GM21576 (cell line): ENCODE results near the gene CD24.
"Not testable (repeated sequence)": the region's sequence is repeated elsewhere in the genome, so short reads cannot be mapped to it uniquely, and the experiment has no call there.

Experiments used
- ATAC-seq: cut with Tn5 transposase; IDR thresholded peaks from one replicate; pipeline ENCODE4 v1.9.1; 2021; ENCODE audit warnings: mild to moderate bottlenecking, moderate library complexity; ENCODE audit not compliant: unreplicated experiment

CD24 gene

GRCh38 chr6:106974336-106974998, at the start of gene CD24:
Gene CD24, minus strand, starts transcription at chr6:106974729. Its CDS starts 83 bp downstream, at chr6:106974646.
- ATAC-seq, result peak; percentile 28

- ATAC-seq, result no peak
Observed at GRCh38 chr6:107021446-107022185, 47.1 kb upstream of the CD24 start.

- ATAC-seq, result no peak
Observed at GRCh38 chr6:107020239-107020638, 45.7 kb upstream of the CD24 start.

- ATAC-seq, result not testable (repeated sequence)
Observed at GRCh38 chr6:107019628-107020027, 45.1 kb upstream of the CD24 start.

- ATAC-seq, result no peak
Observed at GRCh38 chr6:107019047-107019446, 44.5 kb upstream of the CD24 start.

- no peak for ATAC-seq
Observed at GRCh38 chr6:107009499-107009898, 35.0 kb upstream of the CD24 start.

GRCh38 chr6:106997392-106998158, 23.0 kb upstream of the CD24 start:
- no peak for ATAC-seq

GRCh38 chr6:106995640-106996039, 21.1 kb upstream of the CD24 start:
- ATAC-seq, result no peak

- ATAC-seq, result not testable (repeated sequence)
Observed at GRCh38 chr6:106989737-106990136, 15.2 kb upstream of the CD24 start.

- ATAC-seq, result no peak
Observed at GRCh38 chr6:106988664-106989063, 14.1 kb upstream of the CD24 start.

GRCh38 chr6:106981926-106982325, 7.4 kb upstream of the CD24 start:
- no peak for ATAC-seq

- no peak for ATAC-seq
Observed at GRCh38 chr6:106980926-106981325, 6.4 kb upstream of the CD24 start.

- ATAC-seq, result no peak
Observed at GRCh38 chr6:106979435-106979884, 4.9 kb upstream of the CD24 start.

GRCh38 chr6:106977246-106977645, 2.7 kb upstream of the CD24 start:
- no peak for ATAC-seq

- ATAC-seq, result no peak
Observed at GRCh38 chr6:106976270-106976669, 1.7 kb upstream of the CD24 start.

GRCh38 chr6:106975738-106976064, 1.2 kb upstream of the CD24 start:
- no peak for ATAC-seq

- ATAC-seq, result peak; percentile 58
Observed at GRCh38 chr6:106974999-106975737, 639 bp upstream of the CD24 start.

GRCh38 chr6:106973836-106974335, 643 bp downstream of the CD24 start:
- ATAC-seq, result no peak

GRCh38 chr6:106973018-106973835, 1.3 kb downstream of the CD24 start:
- no peak for ATAC-seq

GRCh38 chr6:106972500-106972899, 2.0 kb downstream of the CD24 start:
- no peak for ATAC-seq
